RKO (cell line): ENCODE data around the gene PHOX2A.

Source experiments
- DNase-seq: peaks from one replicate; pipeline ENCODE4 v3.0.0-alpha.2; 2016; ENCODE audit warnings: low spot score

Gene PHOX2A

DNA sequence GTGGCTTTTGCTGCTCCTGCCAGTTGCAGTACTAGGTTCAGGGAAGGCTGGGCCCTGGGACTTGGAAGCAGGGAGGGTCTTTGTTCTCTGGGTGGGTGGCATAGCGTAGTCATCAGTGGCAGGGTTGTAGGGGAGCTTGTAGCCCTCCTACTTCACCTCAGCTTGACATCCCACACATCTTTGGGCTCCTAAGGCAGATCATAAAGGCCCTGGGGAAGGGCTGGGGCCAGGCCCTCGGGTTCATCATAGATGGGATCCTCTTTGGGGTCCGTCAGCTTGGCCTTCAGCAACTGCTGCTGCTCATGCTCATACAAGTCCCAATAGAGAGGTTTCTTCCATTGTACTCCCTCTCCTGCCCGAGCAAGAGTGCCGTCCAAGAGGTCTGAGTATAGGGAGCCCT is 6.0 kb upstream of the PHOX2A start:
- DNase-seq: no peak

DNA sequence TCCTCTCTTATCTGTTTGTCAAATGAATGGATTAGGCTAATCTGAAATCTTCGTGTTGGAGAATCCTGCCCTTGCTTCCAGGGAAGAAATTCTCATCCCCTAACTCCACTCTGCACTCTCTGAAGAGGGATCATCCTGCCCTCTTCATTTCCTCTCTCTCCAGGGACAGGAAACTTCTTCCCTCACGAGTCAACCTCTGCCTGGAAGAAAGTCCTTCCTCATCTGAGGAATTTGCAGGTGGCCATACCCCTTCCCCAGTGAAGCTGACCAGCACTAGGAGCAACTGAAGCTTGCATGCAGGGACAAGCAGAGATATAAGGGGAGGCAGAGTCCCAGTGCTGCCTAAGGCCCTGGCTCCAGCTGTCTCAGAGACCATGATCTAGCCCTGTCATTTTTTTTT is 3.6 kb upstream of the PHOX2A start:
- no peak for DNase-seq

DNA sequence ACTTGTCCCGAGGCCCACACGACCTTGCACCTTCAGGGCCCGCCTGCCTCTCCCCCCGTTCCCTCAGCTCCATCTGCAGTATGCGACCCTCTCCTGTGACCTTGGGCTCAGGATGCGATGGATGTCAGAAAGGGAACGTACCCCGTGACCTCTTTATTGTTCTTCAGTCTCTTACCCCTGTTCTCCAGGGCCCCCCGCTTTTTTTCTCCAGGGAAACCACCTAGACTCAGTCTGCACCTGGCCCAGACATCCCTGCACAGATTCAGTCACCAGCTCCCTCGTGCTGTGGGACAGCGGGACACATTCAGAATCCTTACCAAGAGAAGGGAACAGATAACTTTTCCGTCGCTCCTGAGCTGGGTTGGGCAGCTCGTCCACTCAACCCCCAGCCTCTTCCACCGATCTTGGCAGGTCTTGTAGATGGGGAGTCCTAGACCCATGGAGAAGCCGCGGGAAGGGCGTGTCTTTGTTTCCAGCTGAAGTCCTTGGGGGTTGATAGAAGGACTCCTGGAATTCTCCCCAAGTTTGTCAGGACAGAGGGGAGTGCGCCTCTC is 1.4 kb upstream of the PHOX2A start:
- no peak for DNase-seq

DNA sequence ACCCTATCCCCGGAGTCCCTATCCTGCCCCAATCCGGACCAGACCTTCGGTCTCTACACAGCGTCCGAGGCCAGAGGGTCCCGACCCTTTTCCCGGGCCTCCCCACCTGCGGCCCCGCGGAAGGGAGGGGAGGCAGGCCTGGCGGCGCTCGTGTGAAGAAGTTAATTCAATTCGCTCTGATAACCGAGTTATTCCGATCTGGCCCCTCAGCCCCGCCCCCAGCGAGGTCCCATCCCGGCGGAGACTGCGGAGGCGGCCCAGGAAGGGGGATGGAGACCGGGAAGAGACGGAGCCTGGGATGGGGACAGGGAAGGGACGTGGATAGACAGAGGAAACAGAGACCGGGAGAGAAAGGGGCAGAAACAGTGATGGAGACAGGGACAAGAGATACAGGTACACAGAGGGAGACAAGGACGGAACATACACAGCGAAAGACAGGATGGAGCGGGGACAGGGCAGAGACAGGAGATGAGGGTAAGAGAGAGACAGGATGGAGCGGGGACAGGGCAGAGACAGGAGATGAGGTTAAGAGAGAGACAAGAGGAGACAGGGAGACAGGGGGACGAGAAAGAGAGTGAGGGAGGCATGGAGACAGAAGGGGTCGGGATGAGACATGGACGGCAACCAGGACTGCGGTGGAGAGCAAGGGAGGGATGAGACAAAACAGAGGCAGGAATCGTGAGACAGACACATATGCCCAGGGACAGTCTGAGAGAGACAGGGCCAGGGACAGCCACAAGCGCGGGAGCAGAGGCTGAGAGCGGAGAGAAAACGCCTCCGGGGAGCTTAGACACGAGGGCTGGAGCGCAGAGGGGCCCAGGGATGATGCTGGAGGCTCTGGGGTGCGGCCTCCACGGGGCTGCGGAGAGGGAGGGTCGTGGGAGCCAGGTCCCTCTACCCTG is 636 bp upstream of the PHOX2A start:
- DNase-seq: no peak

DNA sequence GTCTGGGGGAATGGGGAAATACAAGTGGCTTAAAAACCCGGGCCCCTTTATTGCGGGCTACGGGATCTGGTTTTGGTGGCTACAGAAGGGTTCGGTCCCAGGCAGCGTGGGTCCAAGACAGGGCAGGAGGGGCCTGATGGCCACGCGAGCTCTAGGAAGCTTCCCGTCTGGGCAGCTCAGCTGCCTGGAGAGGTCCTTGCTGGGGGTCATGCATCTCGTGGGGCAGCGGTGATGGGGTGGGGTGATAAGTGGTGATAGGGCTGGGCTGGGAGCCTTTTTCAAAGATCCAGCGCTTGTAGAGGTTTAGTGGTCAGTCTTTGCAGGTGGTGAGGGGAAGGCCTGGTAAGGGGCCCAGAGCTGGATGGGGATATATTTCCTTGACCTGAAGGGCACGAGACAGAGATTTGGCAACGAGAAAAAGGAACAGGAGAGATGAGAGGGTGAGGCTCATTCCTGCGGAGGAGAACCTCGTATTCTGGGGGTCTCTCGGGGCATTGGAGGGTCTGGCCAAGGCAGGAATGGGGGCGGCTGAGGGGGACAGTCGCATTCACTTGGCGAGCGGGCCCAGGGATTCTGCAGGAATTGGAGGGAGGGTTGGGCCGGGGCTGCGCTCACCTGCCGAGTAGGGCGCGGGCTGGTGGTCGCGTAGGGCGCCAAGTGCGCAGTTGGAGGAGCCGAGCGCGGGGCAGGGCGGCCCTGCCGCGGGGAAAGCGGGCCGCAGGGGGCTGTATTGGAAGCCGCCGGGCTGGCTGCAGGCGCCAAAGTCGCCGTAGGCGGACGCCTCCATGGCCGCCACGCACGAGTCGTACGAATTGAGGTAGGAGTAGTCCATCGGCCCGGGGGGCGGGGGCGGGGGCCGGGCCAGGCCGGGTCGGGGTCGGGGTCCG is 560 bp downstream of the PHOX2A start:
- no peak for DNase-seq

DNA sequence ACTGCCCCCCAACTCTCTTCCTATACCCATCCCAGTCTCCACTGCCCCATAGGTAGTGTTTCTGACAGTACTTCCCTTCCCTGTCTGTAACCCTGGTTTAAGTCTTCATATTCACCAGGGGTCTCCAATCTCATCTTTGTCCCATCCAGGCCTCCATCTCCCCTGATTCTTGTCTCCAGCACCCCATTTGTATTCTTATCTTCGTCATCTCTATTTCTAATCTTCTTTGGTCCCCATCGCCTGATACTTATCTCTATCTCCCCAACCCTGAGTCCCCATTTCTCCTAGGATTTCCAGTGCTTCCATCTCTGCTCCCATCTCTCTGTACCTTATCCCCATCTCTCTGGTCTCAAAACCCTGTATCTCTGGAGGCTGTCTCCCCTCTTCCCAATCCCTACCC is 1.8 kb downstream of the PHOX2A start:
- no peak for DNase-seq

DNA sequence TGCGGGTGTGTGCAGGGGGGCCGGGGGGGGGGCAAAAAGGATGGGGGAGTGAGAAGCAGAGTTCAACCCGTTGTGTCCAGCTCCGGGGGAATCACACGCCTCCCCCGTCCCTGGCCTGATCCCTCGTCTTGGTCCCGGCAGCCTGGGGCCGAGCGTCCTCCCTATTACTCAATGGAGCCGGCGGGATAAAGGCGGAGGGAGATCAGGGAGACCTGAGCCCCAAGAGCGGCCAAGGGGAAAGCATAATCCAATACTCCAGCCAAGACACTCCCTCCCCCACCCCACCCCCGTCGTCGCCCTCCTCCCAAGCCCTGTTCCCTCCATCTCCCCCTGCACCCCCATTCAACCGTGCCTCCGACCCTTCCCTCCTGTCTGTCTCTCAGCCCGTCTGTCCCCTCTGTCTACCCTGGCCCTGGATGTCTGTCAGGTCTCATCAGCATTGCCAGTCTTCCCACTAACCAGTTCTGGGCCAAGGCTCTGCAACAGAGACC is 2.6 kb downstream of the PHOX2A start:
- no peak for DNase-seq

DNA sequence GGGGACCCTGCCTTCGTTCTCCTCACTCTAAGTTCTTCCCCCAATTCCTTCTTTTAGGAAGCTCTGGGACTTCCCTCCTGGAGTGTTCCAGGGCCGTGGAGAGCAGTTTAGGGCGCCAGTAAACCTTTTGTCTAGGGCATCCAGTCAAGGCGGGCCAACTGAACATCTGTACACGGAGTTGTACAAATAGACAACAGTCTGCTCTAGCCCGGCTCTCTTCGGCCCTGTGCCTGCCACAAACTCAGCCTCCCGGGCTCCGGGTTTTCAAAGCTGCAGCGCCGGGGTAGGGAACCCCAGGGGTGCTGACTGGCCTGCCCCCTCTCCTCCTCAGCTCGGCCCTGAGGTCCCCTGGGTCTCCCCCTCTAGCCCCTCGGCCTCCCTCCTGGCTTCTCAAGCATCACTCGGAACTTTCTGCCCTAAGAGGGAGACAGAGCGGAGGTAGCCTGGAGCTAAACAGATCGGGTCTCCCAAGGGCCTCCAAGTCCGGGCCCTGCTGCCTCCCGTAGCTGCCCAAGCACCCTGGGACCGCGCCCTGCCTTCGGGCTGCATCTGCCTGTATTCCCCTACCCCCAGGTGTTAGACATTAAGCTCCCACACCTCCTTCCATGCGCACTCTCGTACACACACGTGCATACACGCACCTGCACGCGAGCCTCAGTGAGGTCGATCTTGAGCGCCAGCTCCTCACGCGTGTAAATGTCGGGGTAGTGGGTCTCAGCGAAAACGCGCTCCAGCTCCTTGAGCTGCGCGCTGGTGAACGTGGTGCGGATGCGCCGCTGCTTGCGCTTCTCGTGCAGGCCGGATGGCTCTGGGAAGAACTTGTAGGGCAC is 3.3 kb downstream of the PHOX2A start:
- DNase-seq: no peak

DNA sequence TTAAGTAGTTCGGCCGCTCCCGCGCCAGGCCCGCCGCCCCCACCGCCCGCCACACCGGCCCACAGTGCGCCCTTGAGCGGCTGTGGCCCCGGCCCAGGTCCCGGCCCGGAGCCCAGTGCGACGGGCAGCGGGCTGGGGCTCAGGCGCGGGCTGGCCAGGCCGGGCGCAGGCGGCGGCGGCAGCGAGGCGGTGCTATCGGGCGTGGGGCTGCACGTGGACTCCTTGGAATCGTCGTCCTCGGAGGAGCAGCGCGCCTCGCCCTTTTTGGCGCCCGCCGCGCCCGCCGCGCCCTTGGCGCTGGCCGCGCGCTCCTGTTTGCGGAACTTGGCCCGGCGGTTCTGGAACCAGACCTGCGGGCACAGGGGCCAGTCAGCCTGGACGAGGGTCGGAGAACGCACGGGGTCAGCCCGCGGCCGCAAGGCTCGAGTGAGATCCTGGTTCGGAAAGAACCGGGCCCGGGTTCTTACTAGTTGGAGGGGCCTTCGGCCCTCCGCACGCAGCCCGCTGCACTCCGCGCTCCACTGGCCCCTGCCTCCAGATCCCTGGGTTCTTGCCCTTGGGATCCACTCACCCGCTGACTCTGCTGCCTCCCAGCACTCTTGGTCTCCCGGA is 4.0 kb downstream of the PHOX2A start:
- DNase-seq: no peak

DNA sequence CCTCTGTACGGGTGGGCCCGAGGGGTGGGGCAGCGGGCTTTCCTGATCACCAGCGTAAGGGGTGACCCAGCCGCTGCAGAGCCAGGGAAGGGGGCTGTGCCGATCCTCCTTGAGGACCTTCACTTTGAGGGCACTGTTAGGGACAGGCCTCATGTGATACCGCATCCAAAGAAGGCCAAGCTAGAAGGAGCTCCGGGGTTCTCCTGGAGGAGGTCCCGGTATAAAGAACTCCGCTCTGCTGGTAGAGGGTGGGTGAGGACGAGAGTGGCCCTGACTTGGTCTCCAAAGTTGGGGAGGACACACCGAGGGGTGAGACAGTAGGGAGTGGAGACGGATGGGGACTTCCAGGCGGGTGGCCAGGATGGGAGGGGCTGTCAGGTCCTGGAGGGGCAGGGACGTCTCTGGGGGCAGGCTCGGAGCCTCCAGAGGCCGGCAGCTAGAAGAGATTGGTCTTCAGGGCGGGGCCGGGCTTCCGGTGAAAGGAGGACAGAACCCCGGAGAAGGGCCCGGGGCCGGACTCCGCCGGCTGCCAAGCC is 4.6 kb downstream of the PHOX2A start:
- DNase-seq: no peak

DNA sequence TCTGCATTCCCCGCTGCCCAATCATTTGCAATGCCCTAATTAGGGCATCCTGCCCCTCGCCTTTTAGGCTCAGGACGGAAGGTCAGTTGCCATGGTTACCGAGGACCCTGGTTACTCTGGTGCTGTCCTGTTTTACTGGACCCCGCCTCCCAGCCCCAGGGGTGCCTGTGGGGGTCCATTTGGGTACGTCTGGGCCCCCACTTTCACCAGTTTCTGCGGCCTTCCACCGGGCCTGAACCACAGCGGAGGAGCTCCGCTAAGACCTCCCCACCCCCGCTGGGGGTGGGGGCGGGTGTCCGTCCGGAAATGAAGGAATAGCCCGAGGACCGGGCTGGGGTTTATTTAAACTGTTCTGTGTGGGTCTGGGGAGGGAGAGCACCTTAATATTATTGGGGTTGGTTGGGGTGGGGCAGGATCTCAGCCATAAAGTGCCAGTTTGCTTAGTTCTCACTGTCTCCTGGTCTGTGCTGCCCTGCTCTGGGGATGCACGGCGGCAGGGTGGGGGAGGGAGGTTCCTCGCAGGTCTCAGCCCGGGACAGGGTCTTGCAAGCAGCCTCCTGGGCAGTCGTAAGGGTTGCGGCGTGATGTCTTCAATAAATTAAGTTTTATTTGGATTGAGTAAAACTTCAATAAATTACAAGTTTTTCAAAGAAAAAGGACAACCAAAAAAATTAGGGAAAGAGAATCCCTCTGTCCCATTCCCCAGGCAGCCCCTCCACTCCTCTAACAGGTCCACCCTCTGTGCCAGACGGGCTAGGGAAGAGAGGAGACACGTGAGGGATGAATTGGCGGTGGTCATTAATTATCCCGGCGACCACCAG is 5.3 kb downstream of the PHOX2A start:
- no peak for DNase-seq

DNA sequence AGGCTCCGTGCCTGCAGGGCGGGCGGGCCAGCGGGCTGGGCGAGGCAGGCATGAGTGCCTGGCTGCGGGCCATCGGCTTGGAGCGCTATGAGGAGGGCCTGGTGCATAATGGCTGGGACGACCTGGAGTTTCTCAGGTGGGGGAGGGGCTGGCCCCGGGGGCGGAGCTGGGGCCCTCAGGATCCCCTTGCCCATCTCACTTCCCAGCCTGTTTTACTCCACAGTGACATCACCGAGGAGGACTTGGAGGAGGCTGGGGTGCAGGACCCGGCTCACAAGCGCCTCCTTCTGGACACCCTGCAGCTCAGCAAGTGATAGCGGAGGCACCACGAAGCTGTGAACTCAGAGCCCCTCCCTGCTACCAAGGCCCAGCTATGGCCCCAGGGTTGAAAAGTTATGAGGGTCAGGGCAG is 5.9 kb downstream of the PHOX2A start:
- peak; percentile 45 for DNase-seq

DNA sequence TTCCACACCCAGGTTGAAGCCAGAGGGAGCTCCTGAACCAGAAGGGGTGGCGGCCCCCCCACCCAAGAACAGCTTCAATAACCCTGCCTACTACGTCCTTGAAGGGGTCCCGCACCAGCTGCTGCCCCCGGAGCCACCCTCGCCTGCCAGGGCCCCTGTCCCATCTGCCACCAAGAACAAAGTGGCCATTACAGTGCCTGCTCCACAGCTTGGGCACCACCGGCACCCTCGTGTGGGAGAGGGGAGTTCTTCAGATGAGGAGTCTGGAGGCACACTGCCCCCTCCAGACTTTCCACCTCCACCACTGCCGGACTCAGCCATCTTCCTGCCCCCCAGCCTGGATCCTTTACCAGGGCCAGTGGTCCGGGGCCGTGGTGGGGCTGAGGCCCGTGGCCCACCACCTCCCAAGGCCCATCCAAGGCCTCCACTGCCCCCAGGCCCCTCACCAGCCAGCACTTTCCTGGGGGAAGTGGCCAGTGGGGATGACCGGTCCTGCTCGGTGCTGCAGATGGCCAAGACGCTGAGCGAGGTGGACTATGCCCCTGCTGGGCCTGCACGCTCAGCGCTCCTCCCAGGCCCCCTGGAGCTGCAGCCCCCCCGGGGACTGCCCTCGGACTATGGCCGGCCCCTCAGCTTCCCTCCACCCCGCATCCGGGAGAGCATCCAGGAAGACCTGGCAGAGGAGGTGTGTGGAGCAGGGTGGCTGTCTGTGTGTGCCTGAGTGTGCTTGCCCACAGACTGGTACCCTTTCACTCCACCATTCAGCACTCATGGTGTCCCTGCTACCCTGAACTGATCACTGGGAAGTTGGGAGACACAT is 6.7 kb downstream of the PHOX2A start:
- DNase-seq: no peak

DNA sequence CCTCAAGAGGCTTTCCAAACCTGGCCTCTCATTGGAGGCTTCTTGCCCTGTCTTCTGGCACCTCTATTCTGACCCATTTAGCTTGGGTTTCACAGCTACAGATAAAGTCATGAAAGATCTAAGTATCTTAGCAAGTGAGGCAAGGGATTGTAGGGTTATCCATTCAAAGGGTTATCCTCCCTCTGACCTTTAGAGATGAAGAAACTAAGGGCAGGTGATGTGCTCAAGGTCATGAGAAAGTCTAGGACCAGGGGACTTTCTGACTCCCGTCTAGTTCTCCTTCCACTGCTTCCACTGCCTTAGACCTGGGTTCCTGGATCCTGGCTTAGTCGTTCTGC is 7.2 kb downstream of the PHOX2A start:
- DNase-seq: no peak

DNA sequence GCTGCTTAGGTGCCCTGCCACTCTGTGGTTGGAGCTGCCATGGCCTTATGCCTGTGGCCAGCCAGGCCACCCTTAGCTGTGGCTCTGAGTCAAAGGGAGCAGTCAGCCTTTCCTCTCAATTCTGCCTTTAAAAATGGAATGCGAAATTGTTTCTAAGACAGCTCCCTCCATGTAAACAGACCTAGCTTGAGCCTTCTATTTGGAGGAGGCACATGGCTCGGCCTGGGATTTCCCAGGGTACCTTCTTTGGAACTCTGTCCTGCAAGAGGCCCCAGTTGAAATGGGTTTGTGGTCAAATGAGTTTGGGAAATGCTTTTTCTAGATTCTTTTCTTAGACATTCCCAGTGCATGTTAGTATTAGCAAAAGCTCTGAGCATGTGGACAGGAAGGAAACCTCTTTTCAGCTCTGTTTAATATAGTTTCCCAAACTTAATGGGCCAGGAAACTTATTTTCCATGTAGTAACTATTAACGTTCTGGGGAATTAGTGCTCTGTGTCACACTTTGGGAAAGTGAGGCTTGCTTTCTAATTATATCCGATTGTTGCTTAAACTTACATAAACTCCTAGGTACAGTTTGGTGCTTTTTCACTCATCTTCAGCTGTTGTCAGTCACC is 7.8 kb downstream of the PHOX2A start:
- no peak for DNase-seq

DNA sequence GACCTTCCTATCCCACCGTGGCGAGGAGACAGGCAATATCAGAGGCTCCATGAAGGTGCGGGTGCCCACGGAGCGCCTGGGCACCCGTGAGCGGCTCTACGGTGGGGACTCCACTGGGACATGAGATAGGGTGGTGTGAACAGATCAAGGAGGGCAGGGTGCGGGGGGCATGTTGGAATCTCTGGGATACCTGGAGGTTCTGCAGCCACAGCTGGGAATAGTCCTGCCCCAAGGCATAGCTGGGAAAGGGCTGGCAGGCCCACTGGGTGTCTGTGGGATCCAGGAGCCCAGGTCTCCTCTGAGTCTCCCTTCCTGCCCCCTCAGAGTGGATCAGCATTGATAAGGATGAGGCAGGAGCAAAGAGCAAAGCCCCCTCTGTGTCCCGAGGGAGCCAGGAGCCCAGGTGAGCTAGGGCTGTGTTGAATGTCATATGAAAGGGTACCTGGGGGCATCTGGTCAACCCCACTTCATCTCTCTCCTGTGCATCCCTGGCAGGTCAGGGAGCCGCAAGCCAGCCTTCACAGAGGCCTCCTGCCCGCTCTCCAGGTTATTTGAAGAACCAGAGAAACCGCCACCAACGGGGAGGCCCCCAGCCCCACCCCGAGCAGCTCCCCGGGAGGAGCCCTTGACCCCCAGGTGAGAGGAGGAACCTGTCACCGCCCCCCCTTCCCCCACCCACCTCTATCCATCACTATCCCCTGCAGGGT is 8.5 kb downstream of the PHOX2A start:
- no peak for DNase-seq

DNA sequence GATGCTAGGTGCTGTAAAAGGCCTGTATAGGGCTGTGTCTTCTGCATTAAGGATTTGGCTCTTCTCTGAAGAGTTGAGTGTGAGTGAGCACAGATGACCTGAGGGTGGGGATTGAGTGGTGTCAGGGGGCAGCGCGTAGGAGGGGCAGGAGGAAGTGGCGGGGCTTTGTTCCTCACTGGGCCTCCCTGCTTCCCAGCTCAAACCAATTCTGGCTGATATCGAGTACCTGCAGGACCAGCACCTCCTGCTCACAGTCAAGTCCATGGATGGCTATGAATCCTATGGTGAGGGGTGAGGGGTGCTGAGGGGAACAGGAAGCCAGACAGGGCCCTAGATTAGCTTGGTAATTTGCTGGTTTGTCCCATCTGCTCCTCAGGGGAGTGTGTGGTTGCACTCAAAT is 9.1 kb downstream of the PHOX2A start:
- no peak for DNase-seq

DNA sequence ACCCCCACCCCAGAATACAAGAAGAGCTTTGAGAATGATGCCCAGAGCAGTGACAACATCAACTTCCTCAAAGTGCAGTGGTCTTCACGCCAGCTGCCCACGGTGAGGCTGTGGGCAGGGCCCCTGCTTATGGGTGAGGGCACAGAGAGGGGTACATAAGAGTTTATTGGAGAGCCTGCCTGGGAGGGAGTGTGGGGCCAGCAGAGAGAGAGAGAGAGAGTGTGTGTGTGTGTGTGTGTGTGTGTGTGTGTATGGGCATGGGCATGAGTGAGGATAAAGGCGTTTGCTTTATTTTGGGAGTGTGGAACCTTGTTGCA is 9.5 kb downstream of the PHOX2A start:
- no peak for DNase-seq
